Omental fat pad (tissue), 4 donors: ENCODE results near the gene MACO1. TPM values are rescaled to one million over a fixed set of nuclear protein-coding genes. Genes with fewer than 3 reads are reported as not detected.

Experiments
- ATAC-seq: fragments of 150-250 bp; one replicate; pipeline ENCODE4 v1.9.1; 2016; ENCODE audit warnings: mild to moderate bottlenecking, moderate library complexity; ENCODE audit not compliant: low FRiP score
- DNase-seq: peaks from one replicate; pipeline ENCODE4 v3.0.0-alpha.2; 2019; ENCODE audit warnings: low spot score
- CTCF ChIP-seq, 3 donors: fragments of 450-650 bp; IDR thresholded peaks; one replicate each; pipeline ENCODE4 v1.5.1; 2016 to 2017; ENCODE audit warnings: antibody characterized with exemption in 3 of 3, mild to moderate bottlenecking in 3 of 3, moderate library complexity in 2 of 3
- total RNA-seq, 4 donors: library from RNA; depleted of rRNA; stranded (reverse); fragments of >200 nt; gene quantifications; one replicate each; pipeline ENCODE4 v1.1.0, GENCODE V29; 2016

MACO1 gene
- total RNA-seq, 4 donors from 2014 or later, result 13.0 to 16.6 (median 15.7) TPM

GRCh38 chr1:25541425-25541824 lies 110.7 kb downstream of the MACO1 start:
- no peak for TF ChIP-seq CTCF (IDR thresholded peaks at IDR 0.05)
- ATAC-seq (no peak), DNase-seq (no peak)

GRCh38 chr1:25541889-25542658 lies 111.4 kb downstream of the MACO1 start:
- DNase-seq, result no peak
- TF ChIP-seq CTCF (IDR thresholded peaks at IDR 0.05), result no peak
- ATAC-seq, result no peak

GRCh38 chr1:25543005-25543424 lies 112.3 kb downstream of the MACO1 start:
- no peak for ATAC-seq
- TF ChIP-seq CTCF (IDR thresholded peaks at IDR 0.05), result no peak
- no peak for DNase-seq

GRCh38 chr1:25543425-25544242 lies 112.9 kb downstream of the MACO1 start, which contains the start of gene LDLRAP1:
LDLRAP1 (plus strand) TSS chr1:25543606; CDS start chr1:25543699, 93 bp downstream.
- peak; percentile 95 for ATAC-seq
- no peak for TF ChIP-seq CTCF (IDR thresholded peaks at IDR 0.05)
- DNase-seq, result no peak

GRCh38 chr1:25544243-25544764 lies 113.6 kb downstream of the MACO1 start:
- no peak for TF ChIP-seq CTCF (IDR thresholded peaks at IDR 0.05)
- no peak for DNase-seq
- ATAC-seq, result no peak

- no peak for ATAC-seq
- DNase-seq, result no peak
- no peak for TF ChIP-seq CTCF (IDR thresholded peaks at IDR 0.05)
Observed at GRCh38 chr1:25544819-25545218, 114.1 kb downstream of the MACO1 start.
